Measurements from ENCODE around the gene IGF2BP3. TPM values are rescaled to one million over a fixed set of nuclear protein-coding genes. Genes with fewer than 3 reads are reported as not detected.

The IGF2BP3 gene
- total and polyA plus RNA-seq, 10 of the 15 experiments (the other 5 are each of a cell fraction or from before 2014, with no cell fraction given) = 4.6 to 61.2 (median 36.9) TPM

GRCh38 chr7:23273141-23273599 is 197.1 kb downstream of the IGF2BP3 start (continued):
- no peak for TF ChIP-seq MYC (IDR thresholded peaks at IDR 0.05; ENCODE audit: insufficient read depth, insufficient read length, insufficient replicate concordance, low read length, severe bottlenecking)
- TF ChIP-seq POLR2AphosphoS2 (IDR thresholded peaks at IDR 0.05; ENCODE audit: low read depth, low read length) = no peak
- no peak for TF ChIP-seq IRF5 (IDR thresholded peaks at IDR 0.05; ENCODE audit: borderline replicate concordance)
- TF ChIP-seq, protein P1, sequence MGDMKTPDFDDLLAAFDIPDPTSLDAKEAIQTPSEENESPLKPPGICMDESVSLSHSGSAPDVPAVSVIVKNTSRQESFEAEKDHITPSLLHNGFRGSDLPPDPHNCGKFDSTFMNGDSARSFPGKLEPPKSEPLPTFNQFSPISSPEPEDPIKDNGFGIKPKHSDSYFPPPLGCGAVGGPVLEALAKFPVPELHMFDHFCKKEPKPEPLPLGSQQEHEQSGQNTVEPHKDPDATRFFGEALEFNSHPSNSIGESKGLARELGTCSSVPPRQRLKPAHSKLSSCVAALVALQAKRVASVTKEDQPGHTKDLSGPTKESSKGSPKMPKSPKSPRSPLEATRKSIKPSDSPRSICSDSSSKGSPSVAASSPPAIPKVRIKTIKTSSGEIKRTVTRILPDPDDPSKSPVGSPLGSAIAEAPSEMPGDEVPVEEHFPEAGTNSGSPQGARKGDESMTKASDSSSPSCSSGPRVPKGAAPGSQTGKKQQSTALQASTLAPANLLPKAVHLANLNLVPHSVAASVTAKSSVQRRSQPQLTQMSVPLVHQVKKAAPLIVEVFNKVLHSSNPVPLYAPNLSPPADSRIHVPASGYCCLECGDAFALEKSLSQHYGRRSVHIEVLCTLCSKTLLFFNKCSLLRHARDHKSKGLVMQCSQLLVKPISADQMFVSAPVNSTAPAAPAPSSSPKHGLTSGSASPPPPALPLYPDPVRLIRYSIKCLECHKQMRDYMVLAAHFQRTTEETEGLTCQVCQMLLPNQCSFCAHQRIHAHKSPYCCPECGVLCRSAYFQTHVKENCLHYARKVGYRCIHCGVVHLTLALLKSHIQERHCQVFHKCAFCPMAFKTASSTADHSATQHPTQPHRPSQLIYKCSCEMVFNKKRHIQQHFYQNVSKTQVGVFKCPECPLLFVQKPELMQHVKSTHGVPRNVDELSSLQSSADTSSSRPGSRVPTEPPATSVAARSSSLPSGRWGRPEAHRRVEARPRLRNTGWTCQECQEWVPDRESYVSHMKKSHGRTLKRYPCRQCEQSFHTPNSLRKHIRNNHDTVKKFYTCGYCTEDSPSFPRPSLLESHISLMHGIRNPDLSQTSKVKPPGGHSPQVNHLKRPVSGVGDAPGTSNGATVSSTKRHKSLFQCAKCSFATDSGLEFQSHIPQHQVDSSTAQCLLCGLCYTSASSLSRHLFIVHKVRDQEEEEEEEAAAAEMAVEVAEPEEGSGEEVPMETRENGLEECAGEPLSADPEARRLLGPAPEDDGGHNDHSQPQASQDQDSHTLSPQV (IDR thresholded peaks at IDR 0.05) = no peak
- TF ChIP-seq RUNX3 (IDR thresholded peaks at IDR 0.05; ENCODE audit: low read length) = peak; percentile 78
- TF ChIP-seq, protein P2, sequence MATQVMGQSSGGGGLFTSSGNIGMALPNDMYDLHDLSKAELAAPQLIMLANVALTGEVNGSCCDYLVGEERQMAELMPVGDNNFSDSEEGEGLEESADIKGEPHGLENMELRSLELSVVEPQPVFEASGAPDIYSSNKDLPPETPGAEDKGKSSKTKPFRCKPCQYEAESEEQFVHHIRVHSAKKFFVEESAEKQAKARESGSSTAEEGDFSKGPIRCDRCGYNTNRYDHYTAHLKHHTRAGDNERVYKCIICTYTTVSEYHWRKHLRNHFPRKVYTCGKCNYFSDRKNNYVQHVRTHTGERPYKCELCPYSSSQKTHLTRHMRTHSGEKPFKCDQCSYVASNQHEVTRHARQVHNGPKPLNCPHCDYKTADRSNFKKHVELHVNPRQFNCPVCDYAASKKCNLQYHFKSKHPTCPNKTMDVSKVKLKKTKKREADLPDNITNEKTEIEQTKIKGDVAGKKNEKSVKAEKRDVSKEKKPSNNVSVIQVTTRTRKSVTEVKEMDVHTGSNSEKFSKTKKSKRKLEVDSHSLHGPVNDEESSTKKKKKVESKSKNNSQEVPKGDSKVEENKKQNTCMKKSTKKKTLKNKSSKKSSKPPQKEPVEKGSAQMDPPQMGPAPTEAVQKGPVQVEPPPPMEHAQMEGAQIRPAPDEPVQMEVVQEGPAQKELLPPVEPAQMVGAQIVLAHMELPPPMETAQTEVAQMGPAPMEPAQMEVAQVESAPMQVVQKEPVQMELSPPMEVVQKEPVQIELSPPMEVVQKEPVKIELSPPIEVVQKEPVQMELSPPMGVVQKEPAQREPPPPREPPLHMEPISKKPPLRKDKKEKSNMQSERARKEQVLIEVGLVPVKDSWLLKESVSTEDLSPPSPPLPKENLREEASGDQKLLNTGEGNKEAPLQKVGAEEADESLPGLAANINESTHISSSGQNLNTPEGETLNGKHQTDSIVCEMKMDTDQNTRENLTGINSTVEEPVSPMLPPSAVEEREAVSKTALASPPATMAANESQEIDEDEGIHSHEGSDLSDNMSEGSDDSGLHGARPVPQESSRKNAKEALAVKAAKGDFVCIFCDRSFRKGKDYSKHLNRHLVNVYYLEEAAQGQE (IDR thresholded peaks at IDR 0.05; ENCODE audit: low read depth, low read length) = no peak
- TF ChIP-seq IKZF1 (conservative IDR thresholded peaks at IDR 0.05) = no peak; the same call in 1 of the 2 replicates
- no peak for TF ChIP-seq ZNF24 (IDR thresholded peaks at IDR 0.05)
- TF ChIP-seq HSF1 (IDR thresholded peaks at IDR 0.05; ENCODE audit: low read depth, low read length) = no peak
- TF ChIP-seq PML (IDR thresholded peaks at IDR 0.05; ENCODE audit: low read length) = no peak
- no peak for TF ChIP-seq ASH2L (IDR thresholded peaks at IDR 0.05; ENCODE audit: borderline replicate concordance, low read depth)
- TF ChIP-seq BCL11A (IDR thresholded peaks at IDR 0.05; ENCODE audit: low read depth, low read length) = no peak
- 0 out of 2 replicates have a peak, but pooled peaks have one; percentile 78 for TF ChIP-seq CHD1 (IDR thresholded peaks at IDR 0.05; ENCODE audit: low read depth, low read length)
- no peak for TF ChIP-seq GATAD2B (conservative IDR thresholded peaks at IDR 0.05; ENCODE audit: low read depth)
- no peak for TF ChIP-seq NR2C2 (IDR thresholded peaks at IDR 0.05; ENCODE audit: borderline replicate concordance, control insufficient read depth, insufficient read length, low read depth)
- no peak for TF ChIP-seq PBX3 (IDR thresholded peaks at IDR 0.05; ENCODE audit: insufficient replicate concordance, low read depth, low read length)
- TF ChIP-seq MEF2A (IDR thresholded peaks at IDR 0.05; ENCODE audit: insufficient read depth, low read depth, low read length) = no peak

Measured in GM12878 (cell line).